ENCODE results near the gene MACROD2.
"Not testable (repeated sequence)": the region's sequence is repeated elsewhere in the genome, so short reads cannot be mapped to it uniquely, and the experiment has no call there.

MACROD2 gene

DNA sequence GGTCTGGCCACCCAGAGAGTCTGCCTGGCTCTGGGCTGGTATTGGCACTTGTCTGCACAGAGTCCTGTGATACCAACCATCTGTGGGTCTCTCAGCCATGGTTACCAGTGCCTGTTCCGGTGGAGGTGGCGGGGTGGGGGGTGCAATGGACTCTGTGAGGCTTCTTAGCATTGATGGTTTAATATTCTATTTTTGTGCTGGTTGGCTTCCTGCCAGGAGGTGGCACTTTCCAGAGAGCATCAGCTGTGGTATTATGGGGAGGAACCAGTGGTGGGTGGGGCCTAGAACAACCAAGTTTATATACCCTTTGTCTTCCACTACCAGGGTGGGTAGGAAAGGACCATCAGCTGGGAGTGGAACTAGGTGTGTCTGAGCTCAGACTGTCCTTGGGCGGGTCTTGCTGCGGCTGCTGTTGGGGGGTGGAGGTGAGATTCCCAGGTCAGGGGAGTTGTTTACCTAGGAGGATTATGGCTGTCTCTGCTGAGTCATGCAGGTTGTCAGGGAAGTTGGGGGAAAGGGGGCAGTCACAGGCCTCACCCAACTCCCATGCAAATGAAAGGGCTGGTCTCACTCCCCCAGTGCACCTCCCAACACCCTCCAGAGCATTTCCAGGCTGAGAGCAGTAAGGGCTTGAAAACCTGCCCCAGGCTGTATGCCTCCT is 224.6 kb downstream of the MACROD2 start:
- H3K4me3 ChIP-seq (ENCODE audit: control insufficient read depth, low read depth, low read length): no peak overlapping the region
- TF ChIP-seq CTCF (IDR thresholded peaks at IDR 0.05; ENCODE audit: control insufficient read depth, insufficient read depth, low read depth, low read length, missing control alignments): no peak
- DNase-seq (ENCODE audit: low read depth): no peak

- no peak overlapping the region for H3K4me3 ChIP-seq (ENCODE audit: control insufficient read depth, low read depth, low read length)
These were observed 225.7 kb downstream of the MACROD2 start for GRCh38 chr20:14220986-14221385.

GRCh38 chr20:14223806-14224205 is 228.5 kb downstream of the MACROD2 start:
- no peak overlapping the region for H3K4me3 ChIP-seq (ENCODE audit: control insufficient read depth, low read depth, low read length)
- DNase-seq (ENCODE audit: low read depth): no peak
- TF ChIP-seq CTCF (IDR thresholded peaks at IDR 0.05; ENCODE audit: control insufficient read depth, insufficient read depth, low read depth, low read length, missing control alignments): no peak

More at GRCh38 chr20:14220986-14221385, 225.7 kb downstream of the MACROD2 start:
- DNase-seq (ENCODE audit: low read depth): no peak
- TF ChIP-seq CTCF (IDR thresholded peaks at IDR 0.05; ENCODE audit: control insufficient read depth, insufficient read depth, low read depth, low read length, missing control alignments): no peak

GRCh38 chr20:14226051-14227049 is 231.0 kb downstream of the MACROD2 start:
- H3K4me3 ChIP-seq (ENCODE audit: control insufficient read depth, low read depth, low read length); DNase-seq (ENCODE audit: low read depth): not testable (repeated sequence)

GRCh38 chr20:14232650-14233049 is 237.3 kb downstream of the MACROD2 start:
- TF ChIP-seq CTCF (IDR thresholded peaks at IDR 0.05; ENCODE audit: control insufficient read depth, insufficient read depth, low read depth, low read length, missing control alignments): no peak
- no peak overlapping the region for H3K4me3 ChIP-seq (ENCODE audit: control insufficient read depth, low read depth, low read length)
- no peak for DNase-seq (ENCODE audit: low read depth)

DNA sequence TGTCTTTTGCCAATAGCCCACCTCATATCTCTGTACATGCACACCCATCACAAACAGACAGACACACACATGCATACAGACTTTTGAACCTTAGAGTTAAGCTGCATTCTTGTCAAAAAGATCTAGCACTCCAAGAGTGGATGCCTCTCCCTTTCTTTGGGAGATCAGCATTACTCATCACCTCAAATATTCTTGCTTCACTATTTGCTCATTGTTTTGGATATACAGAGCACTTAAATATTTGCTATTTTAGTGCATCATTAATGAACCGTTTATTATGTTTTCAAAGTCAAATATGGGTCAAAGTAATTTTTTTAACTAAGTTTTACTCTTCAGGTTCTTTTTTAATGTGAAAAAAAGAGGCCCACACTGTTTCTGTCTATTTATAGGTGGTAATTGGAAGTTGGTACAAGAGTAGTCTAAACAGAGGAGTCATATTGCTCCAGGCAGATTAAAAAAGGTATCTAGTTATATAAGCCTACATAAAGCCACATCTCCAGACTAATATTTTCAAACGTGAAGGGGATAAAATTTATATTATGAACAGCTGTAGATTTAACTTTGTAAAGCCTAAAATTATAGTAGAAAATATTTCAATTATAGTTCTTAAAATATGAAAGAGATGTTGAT is 239.5 kb downstream of the MACROD2 start:
- no peak for TF ChIP-seq CTCF (IDR thresholded peaks at IDR 0.05; ENCODE audit: control insufficient read depth, insufficient read depth, low read depth, low read length, missing control alignments)
- no peak overlapping the region for H3K4me3 ChIP-seq (ENCODE audit: control insufficient read depth, low read depth, low read length)
- DNase-seq (ENCODE audit: low read depth): no peak
